Fibroblast of upper back skin (primary cell): ENCODE data around the gene TBXT.
"Not testable (repeated sequence)": the region's sequence is repeated elsewhere in the genome, so short reads cannot be mapped to it uniquely, and the experiment has no call there.

Experiments used
- DNase-seq: peaks from one replicate; pipeline ENCODE4 v3.0.0-alpha.2; 2013

Gene TBXT

DNA sequence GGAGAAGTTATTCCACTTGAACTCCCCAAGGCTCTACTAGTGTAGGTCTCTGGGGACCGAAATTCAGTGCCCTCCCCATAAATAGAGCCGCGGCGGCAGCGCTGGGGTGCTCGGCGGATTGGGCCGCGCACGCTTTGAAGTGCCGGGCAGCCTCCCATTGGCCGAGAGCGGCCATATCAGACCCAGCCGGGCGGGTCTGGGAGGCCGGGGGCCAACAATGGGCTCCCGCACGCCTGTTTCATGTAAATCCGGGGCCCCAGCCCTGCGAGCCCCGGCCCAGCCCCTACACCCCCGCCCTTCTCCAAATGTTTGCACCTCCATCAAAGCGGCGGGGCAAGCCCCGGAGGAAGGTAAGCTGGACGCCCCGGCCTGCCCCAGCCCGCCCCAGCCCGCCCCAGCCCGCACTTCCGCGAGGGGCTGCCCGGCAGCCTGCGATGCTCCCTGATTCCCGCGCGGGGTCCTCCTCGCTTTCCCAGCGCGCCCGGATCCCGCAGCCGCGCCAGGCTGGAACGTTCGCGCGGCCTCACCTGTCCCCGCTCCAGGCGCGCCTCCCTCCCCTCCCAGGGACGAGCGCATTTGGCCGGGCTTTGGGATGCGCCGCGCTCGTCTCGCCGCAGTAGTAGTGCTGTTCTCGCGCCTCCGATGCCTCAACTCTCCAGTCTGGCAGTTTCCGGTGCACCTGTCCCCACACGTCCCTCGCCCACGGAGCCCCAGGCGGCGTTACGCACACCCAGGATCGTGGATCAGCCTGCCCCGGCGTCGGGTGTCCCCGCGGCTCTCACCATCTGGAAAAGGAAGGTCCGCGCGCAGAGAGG, at the start of gene TBXT:
TBXT (minus strand) TSS at position 51 of the 815 bp plus-strand sequence. CDS start 260 bp downstream, outside the sequence.
- no peak for DNase-seq

DNA sequence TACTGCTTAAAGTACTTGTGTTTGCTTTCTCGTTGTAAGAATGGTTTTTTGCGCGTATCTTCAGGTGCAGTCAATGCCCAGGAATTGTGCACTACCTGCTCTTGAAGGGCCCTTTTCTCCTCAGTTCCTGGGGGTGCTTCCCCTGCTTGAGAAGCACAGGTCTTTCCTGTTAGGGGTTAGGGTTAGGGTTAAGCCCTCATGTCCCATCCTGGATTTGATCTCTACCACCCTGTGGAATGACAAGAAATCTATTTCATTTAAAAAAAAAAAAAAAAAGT, 39.6 kb upstream of the TBXT start:
- DNase-seq = no peak

GRCh38 chr6:166206510-166207283, 39.0 kb upstream of the TBXT start:
- no peak for DNase-seq

- DNase-seq = no peak
Measured at GRCh38 chr6:166206066-166206465, 38.4 kb upstream of the TBXT start.

GRCh38 chr6:166204852-166205650, 37.4 kb upstream of the TBXT start:
- DNase-seq = no peak

GRCh38 chr6:166203641-166204222, 36.1 kb upstream of the TBXT start:
- no peak for DNase-seq

- no peak for DNase-seq
Measured at GRCh38 chr6:166203003-166203640, 35.5 kb upstream of the TBXT start.

GRCh38 chr6:166202321-166202733, 34.7 kb upstream of the TBXT start:
- no peak for DNase-seq

DNA sequence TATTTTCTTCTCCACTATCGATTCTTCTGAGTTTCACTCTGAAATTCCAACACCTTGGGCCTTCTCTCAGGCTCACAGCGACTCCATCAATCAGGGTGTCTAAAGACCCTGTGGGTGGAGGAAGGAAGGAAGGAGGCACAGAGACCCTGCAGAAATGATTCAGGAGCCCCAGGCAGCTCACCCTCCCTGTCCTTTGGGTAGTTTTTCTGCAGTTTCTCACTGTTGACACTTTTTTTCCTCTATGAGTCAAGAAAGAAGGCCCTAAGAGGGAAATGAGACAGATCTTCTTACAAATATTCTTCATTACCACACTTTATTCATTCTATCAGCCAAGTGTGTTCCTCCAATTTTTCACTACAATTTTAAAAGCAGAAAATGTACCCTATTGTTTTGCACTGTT, 34.2 kb upstream of the TBXT start:
- DNase-seq = no peak

- no peak for DNase-seq
Measured at GRCh38 chr6:166197361-166197760, 29.7 kb upstream of the TBXT start.

DNA sequence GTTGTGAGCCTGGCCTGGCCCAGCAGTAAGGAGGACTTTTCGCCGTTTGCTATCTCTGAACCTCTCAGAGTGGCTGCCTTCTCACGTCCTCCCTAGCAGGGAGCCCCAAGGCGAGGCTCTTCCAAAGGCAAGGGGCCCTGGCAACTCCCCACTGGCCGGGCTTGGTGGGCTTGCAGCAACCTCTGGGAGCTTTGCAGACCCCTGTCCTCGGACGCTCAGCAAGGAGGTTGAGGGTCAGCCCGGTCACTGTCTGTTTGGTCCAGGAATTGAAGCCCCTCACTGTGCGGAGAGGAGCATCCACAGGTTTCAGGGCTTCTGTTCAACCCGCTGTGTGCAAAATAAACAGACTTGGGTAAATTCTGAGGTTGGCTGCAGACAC, 28.2 kb upstream of the TBXT start:
- no peak for DNase-seq

GRCh38 chr6:166194914-166195859, 27.5 kb upstream of the TBXT start:
- no peak for DNase-seq

DNA sequence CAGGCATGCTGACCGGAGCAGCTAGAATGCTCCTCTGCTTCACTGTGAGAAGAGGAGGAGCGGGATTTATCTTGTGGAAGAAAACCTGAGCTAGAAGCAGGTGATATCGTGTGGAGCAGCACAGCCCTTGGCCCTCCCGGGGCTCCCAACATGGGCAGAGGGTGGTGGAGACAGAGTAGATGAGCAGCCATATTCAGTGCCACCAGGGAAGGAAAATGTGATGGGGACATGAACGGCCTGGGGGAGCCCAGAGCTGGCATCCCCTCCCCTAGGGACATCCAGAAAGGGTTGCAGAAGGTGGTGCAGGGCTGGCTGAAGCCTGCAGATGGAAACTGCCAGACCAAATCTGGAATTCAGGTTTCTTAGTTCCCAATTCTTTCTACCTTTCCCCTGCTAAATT, 24.9 kb upstream of the TBXT start:
- DNase-seq = no peak

- no peak for DNase-seq
Measured at GRCh38 chr6:166192136-166192535, 24.5 kb upstream of the TBXT start.

- DNase-seq = no peak
Measured at GRCh38 chr6:166179704-166180103, 12.1 kb upstream of the TBXT start.

GRCh38 chr6:166176106-166176505, 8.5 kb upstream of the TBXT start:
- no peak for DNase-seq

- not testable (repeated sequence) for DNase-seq
Measured at GRCh38 chr6:166175093-166175492, 7.4 kb upstream of the TBXT start.

- DNase-seq = no peak
Measured at GRCh38 chr6:166174031-166174430, 6.4 kb upstream of the TBXT start.

GRCh38 chr6:166173281-166173951, 5.8 kb upstream of the TBXT start:
- peak; percentile 7 for DNase-seq

DNA sequence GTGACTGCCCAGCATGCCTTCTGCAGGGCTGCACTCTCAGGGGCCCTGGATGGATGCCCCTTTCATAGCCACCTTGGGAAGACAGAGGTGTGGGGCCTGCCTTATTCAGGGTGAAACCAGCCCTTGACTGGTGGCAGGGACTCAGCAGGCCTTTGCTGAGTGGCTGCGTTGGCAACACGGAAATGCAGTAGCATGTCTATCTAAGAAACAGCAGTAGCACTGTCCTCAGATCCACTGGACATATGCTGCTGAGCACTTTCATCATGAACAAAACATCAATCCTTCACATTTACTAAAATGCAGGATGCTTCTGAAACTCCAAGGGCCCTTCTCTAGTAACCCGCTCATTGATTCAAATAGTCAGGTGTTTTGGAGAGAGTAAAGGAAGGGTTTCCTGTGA, 4.9 kb upstream of the TBXT start:
- no peak for DNase-seq
